Astrocyte (in vitro differentiated cells and primary cell): ENCODE data around the gene GLS.

Experiments used
- CTCF ChIP-seq: IDR thresholded peaks from 2 replicates; pipeline ENCODE4 v1.5.1; 2011; ENCODE audit warnings: low read depth, mild to moderate bottlenecking, inconsistent platforms, low read length, moderate library complexity; ENCODE audit not compliant: insufficient read depth
- EZH2 ChIP-seq: IDR thresholded peaks from 2 replicates; pipeline ENCODE4 v1.6.1; 2012; ENCODE audit warnings: mild to moderate bottlenecking, low read length, inconsistent platforms; ENCODE audit not compliant: insufficient read depth

GRCh38 chr2:191010887-191011885, 130.6 kb downstream of the GLS start:
- TF ChIP-seq CTCF (no peak), EZH2 (no peak)
